GM12865 (cell line): ENCODE results near the gene TDRD12.

Experiments used
- DNase-seq: peaks from one replicate; pipeline ENCODE4 v3.0.0; 2010; ENCODE audit warnings: low read depth
- H3K4me3 ChIP-seq: 2 replicates; pipeline ENCODE4 v1.5.1; 2011; ENCODE audit warnings: mild to moderate bottlenecking, low read depth, low read length, control low read depth
- CTCF ChIP-seq: IDR thresholded peaks from 2 replicates; pipeline ENCODE4 v1.5.1; 2011; ENCODE audit warnings: low read length, control low read depth, low read depth, inconsistent platforms; ENCODE audit not compliant: insufficient read depth; ENCODE audit errors: missing control alignments

TDRD12 gene

GRCh38 chr19:32800191-32800590, 80.6 kb downstream of the TDRD12 start:
- DNase-seq, result no peak
- TF ChIP-seq CTCF, result no peak
- no peak overlapping the region for H3K4me3 ChIP-seq

GRCh38 chr19:32800754-32801153, 81.2 kb downstream of the TDRD12 start:
- no peak for TF ChIP-seq CTCF
- DNase-seq, result no peak
- H3K4me3 ChIP-seq, result no peak overlapping the region

GRCh38 chr19:32802840-32803239, 83.3 kb downstream of the TDRD12 start:
- no peak for TF ChIP-seq CTCF
- no peak overlapping the region for H3K4me3 ChIP-seq
- DNase-seq, result no peak

- no peak for DNase-seq
- no peak overlapping the region for H3K4me3 ChIP-seq
- no peak for TF ChIP-seq CTCF
Measured at GRCh38 chr19:32808236-32808635, 88.7 kb downstream of the TDRD12 start.

GRCh38 chr19:32809254-32809653, 89.7 kb downstream of the TDRD12 start:
- no peak for DNase-seq
- no peak for TF ChIP-seq CTCF
- no peak overlapping the region for H3K4me3 ChIP-seq

GRCh38 chr19:32809754-32810153, 90.2 kb downstream of the TDRD12 start:
- TF ChIP-seq CTCF, result no peak
- no peak for DNase-seq
- H3K4me3 ChIP-seq, result no peak overlapping the region

- no peak for DNase-seq
- TF ChIP-seq CTCF, result no peak
- no peak overlapping the region for H3K4me3 ChIP-seq
Measured at GRCh38 chr19:32810452-32810851, 90.9 kb downstream of the TDRD12 start.
